Endodermal cell (in vitro differentiated cells): ENCODE results near the gene ERP44. TPM values are rescaled to one million over a fixed set of nuclear protein-coding genes. Genes with fewer than 3 reads are reported as not detected.
A peak's percentile ranks its signal among the peaks of the same experiment; 100 is the strongest.
"Not testable (repeated sequence)": the region's sequence is repeated elsewhere in the genome, so short reads cannot be mapped to it uniquely, and the experiment has no call there.

ENCODE experiments used
- DNase-seq: peaks from one replicate; pipeline ENCODE4 v3.0.0-alpha.2; 2017
- H3K27ac ChIP-seq: 2 replicates; pipeline ENCODE4 v1.5.1; 2013; ENCODE audit warnings: mild to moderate bottlenecking, low read depth, low read length, moderate library complexity
- H3K27me3 ChIP-seq: 2 replicates; pipeline ENCODE4 v1.6.1; 2013; ENCODE audit warnings: mild to moderate bottlenecking, low read length, moderate library complexity; ENCODE audit not compliant: insufficient read depth, control insufficient read depth, poor library complexity, severe bottlenecking
- H3K36me3 ChIP-seq: 2 replicates; pipeline ENCODE4 v1.7.0; 2013; ENCODE audit warnings: mild to moderate bottlenecking, low read length, moderate library complexity; ENCODE audit not compliant: control insufficient read depth, insufficient read depth
- H3K4me1 ChIP-seq: one replicate; pipeline ENCODE4 v1.7.0; 2013; ENCODE audit warnings: low read length; ENCODE audit not compliant: control insufficient read depth, insufficient read depth
- H3K4me3 ChIP-seq: 2 replicates; pipeline ENCODE4 v1.5.1; 2013; ENCODE audit warnings: mild to moderate bottlenecking, low read length, moderate library complexity
- H3K9ac ChIP-seq: 2 replicates; pipeline ENCODE4 v1.6.1; 2013; ENCODE audit warnings: mild to moderate bottlenecking, low read length, moderate library complexity; ENCODE audit not compliant: poor library complexity, severe bottlenecking; ENCODE audit errors: extremely low read depth
- H3K9me3 ChIP-seq: 2 replicates; pipeline ENCODE4 v1.6.1; 2013; ENCODE audit warnings: mild to moderate bottlenecking, low read length, moderate library complexity; ENCODE audit not compliant: control insufficient read depth
- H3K27ac Mint-ChIP-seq: 2 replicates; pipeline ENCODE4 v1.8.0; 2020; ENCODE audit warnings: mixed read lengths
- H3K27me3 Mint-ChIP-seq: 2 replicates; pipeline ENCODE4 v1.8.0; 2021; ENCODE audit warnings: mild to moderate bottlenecking, mixed read lengths; ENCODE audit not compliant: insufficient read depth
- H3K36me3 Mint-ChIP-seq: 2 replicates; pipeline ENCODE4 v1.8.0; 2020; ENCODE audit warnings: low read depth, mixed read lengths
- H3K4me1 Mint-ChIP-seq: 2 replicates; pipeline ENCODE4 v1.8.0; 2020; ENCODE audit warnings: mixed read lengths
- H3K4me3 Mint-ChIP-seq: 2 replicates; pipeline ENCODE4 v1.8.0; 2020; ENCODE audit warnings: mild to moderate bottlenecking, moderate library complexity, mixed read lengths
- H3K9me3 Mint-ChIP-seq: 2 replicates; pipeline ENCODE4 v1.8.0; 2020; ENCODE audit warnings: mild to moderate bottlenecking, mixed read lengths
- WGBS, 2 experiments: methylation state at CpG; one replicate each; pipeline versions ENCODE4 v1.1.5 to v1.1.7; 2013; ENCODE audit warnings: missing lambda C conversion rate in 2 of 2, mixed read lengths in 1 of 2; ENCODE audit not compliant: insufficient coverage in 1 of 2, insufficient read length in 1 of 2; 5-methylcytosine and 5-hydroxymethylcytosine counted together
- total RNA-seq, 2 donors: library from RNA; stranded (reverse); fragmentation: NEBNext Ultra II Directional in 1 of 2; extraction: Animal tissue kit (Norgen Biotek cat#: 25700) in 1 of 2; gene quantifications; 2 replicates in 1 of 2; 3 replicates in 1 of 2; pipeline ENCODE4 v1.2.1, GENCODE V29; 2021
- TF ChIP-seq, protein P1 (sequence below): fragments of 200-600 bp; sonication (generic); conservative IDR thresholded peaks from 2 replicates; pipeline ENCODE4 v1.5.0; 2021; ENCODE audit warnings: antibody characterized with exemption, mild to moderate bottlenecking

Gene ERP44
- total RNA-seq, 2 donors from 2014 or later = 22.4 to 23.4 TPM

DNA sequence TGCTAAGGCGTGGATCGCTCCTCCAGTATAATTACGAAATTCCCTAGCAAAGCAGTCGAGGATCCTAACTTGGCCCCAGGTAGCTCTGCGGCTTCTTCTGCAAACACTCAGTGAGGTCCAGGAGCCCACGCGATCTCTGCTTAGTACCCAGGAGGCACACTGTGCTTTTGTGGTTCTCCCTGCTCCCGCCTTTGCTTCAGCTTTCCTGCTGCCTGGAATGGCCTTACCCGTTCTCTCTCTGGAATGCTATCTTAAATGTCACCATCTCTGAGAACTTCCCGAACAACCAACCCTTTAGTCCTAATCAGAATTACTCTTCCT is 882 bp upstream of the ERP44 start:
- TF ChIP-seq, protein P1, sequence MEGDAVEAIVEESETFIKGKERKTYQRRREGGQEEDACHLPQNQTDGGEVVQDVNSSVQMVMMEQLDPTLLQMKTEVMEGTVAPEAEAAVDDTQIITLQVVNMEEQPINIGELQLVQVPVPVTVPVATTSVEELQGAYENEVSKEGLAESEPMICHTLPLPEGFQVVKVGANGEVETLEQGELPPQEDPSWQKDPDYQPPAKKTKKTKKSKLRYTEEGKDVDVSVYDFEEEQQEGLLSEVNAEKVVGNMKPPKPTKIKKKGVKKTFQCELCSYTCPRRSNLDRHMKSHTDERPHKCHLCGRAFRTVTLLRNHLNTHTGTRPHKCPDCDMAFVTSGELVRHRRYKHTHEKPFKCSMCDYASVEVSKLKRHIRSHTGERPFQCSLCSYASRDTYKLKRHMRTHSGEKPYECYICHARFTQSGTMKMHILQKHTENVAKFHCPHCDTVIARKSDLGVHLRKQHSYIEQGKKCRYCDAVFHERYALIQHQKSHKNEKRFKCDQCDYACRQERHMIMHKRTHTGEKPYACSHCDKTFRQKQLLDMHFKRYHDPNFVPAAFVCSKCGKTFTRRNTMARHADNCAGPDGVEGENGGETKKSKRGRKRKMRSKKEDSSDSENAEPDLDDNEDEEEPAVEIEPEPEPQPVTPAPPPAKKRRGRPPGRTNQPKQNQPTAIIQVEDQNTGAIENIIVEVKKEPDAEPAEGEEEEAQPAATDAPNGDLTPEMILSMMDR = no peak
- WGBS, 2 experiments = 18 to 25% methylated on average over 7 to 10 of the region's 10 CpGs
- no peak for DNase-seq
- peaks cover 22% of the 10 kb centered on the region for H3K4me1 Mint-ChIP-seq
- peak overlapping the region; percentile 77 for H3K9ac ChIP-seq
- H3K27me3 ChIP-seq = no peaks in the 10 kb centered on the region
- peak overlapping the region; percentile 100 for H3K4me3 ChIP-seq
- H3K27ac ChIP-seq = no peak overlapping the region
- no peaks in the 10 kb centered on the region for H3K9me3 ChIP-seq
- peak overlapping the region; percentile 100 for H3K4me3 Mint-ChIP-seq
- peak overlapping the region; percentile 95 for H3K27ac Mint-ChIP-seq
- peaks cover 6% of the 10 kb centered on the region for H3K36me3 Mint-ChIP-seq
- H3K4me1 ChIP-seq = peaks cover 7% of the 10 kb centered on the region
- peaks cover 9% of the 10 kb centered on the region for H3K36me3 ChIP-seq
- H3K9me3 Mint-ChIP-seq = no peaks in the 10 kb centered on the region
- H3K27me3 Mint-ChIP-seq = no peaks in the 10 kb centered on the region

DNA sequence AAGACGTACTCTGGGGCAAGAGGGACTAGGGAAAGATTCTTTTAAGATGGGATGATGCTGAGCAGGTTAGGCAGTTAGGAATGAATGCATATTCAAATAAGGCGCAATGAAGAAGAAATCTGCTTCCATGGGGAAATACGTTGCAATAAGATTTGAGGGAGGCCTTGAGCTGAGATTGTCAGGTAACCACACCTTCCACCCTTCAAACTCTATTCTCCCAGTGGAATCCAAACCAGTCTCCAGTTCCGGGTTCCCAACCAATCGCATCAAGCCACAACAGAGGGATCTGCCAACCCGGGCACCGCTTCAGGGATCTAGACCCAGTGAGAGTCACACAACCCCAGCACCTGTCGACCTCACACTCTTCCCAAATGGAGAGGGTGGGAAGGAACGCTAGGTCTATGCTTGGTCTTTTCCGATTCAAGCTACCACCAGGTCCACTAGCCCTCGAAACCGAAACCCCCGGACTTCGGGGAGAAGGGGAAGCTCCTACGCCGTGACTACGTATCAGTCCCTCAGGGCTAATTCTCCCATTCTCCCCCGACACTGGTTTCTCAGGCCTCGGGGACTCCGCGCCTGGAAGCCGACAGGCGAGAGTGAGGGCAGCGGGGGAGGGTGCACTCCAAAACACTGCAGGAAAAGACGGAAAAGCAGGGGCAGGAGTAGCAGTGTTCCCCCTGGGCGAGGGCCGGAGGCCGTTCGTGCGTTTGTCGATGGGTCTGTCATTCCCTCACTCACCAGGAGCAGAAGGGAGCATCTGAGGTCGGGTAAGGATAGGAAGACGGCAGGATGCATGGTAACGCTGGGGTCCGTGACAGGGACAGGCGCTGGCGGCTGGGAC is 534 bp downstream of the ERP44 start:
- peaks cover 7% of the 10 kb centered on the region for H3K4me1 ChIP-seq
- Mint-ChIP-seq H3K36me3 (no peaks in the 10 kb centered on the region), H3K9me3 (no peaks in the 10 kb centered on the region), H3K27me3 (no peaks in the 10 kb centered on the region), H3K4me1 (peaks cover 23% of the 10 kb centered on the region), H3K4me3 (peak overlapping the region; percentile 100), H3K27ac (peak overlapping the region; percentile 98)
- peak; percentile 94 for DNase-seq
- H3K9me3 ChIP-seq = no peaks in the 10 kb centered on the region
- 3 to 10% methylated on average over 7 to 37 of the region's 37 CpGs for WGBS, 2 experiments
- H3K4me3 ChIP-seq = peak overlapping the region; percentile 100
- TF ChIP-seq, protein P1 = no peak
- peak overlapping the region; percentile 90 for H3K9ac ChIP-seq
- H3K36me3 ChIP-seq = no peaks in the 10 kb centered on the region
- peak overlapping the region; percentile 81 for H3K27ac ChIP-seq
- H3K27me3 ChIP-seq = no peaks in the 10 kb centered on the region

DNA sequence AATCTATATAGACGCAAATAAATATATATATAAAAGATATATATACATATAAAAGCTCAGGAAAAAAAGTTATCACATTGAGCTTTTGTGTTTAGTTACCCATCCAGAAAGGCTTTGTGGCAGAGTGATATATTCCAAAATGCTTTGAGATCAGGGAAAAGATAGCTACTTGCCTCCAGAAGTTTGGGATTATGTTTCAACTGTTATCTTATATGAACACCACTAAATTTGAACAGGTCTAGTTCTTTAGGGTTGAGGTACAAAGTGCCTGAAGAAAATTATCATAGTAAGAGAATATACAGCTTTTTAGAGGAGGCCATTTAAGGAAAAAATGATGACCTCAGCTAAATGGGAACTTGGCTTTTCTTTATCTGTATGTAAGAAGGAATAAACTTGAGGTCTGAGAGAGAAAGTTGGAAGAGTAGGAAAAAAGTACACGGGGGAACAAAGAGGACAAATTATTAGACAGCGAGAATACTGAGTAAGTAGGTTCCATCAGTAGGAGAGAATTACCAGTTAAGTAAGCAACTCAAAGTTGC is 2.4 kb downstream of the ERP44 start:
- H3K27ac Mint-ChIP-seq = no peak overlapping the region
- 88 to 94% methylated on average over 2 of the region's 3 CpGs for WGBS, 2 experiments
- Histone ChIP-seq H3K9ac (no peak overlapping the region), H3K36me3 (no peaks in the 10 kb centered on the region), H3K4me1 (peaks cover 6% of the 10 kb centered on the region), H3K27me3 (no peaks in the 10 kb centered on the region), H3K4me3 (peak overlapping the region; percentile 100), H3K9me3 (no peaks in the 10 kb centered on the region), H3K27ac (no peak overlapping the region)
- H3K4me1 Mint-ChIP-seq = peaks cover 19% of the 10 kb centered on the region
- no peak overlapping the region for H3K4me3 Mint-ChIP-seq
- no peaks in the 10 kb centered on the region for H3K27me3 Mint-ChIP-seq
- no peak for DNase-seq
- H3K36me3 Mint-ChIP-seq = no peaks in the 10 kb centered on the region
- H3K9me3 Mint-ChIP-seq = no peaks in the 10 kb centered on the region
- TF ChIP-seq, protein P1 = no peak

DNA sequence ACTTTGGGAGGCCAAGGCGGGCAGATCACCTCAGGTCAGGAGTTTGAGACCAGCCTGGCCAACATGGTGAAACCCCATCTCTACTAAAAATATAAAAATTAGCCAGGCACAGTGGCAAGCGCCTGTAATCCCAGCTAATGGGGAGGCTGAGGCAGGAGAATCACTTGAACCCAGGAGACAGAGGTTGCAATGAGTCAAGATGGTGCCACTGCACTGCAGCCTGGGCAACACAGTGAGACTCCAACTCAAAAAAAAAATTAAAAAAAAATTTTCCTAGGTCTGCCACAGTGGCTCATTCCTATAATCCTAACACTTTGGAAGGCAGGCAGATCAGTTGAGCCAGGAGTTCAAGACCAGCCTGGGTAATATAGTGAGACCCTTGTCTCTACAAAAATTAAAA is 4.4 kb downstream of the ERP44 start:
- not testable (repeated sequence) for H3K4me3 Mint-ChIP-seq, H3K36me3 Mint-ChIP-seq, H3K9me3 ChIP-seq, H3K27me3 Mint-ChIP-seq, H3K4me3 ChIP-seq, H3K9me3 Mint-ChIP-seq, H3K27ac Mint-ChIP-seq, H3K27me3 ChIP-seq, DNase-seq, H3K4me1 ChIP-seq, H3K27ac ChIP-seq, H3K36me3 ChIP-seq, H3K9ac ChIP-seq
- peaks cover 14% of the 10 kb centered on the region for H3K4me1 Mint-ChIP-seq
- 88% methylated on average over 2 of the region's 2 CpGs; no CpG with 5 or more reads in 1 of the 2 experiments for WGBS, 2 experiments
